Heart right ventricle (tissue), 16 donors: ENCODE data around the gene BIRC6. TPM values are rescaled to one million over a fixed set of nuclear protein-coding genes. Genes with fewer than 3 reads are reported as not detected.
"Not testable (repeated sequence)": the region's sequence is repeated elsewhere in the genome, so short reads cannot be mapped to it uniquely, and the experiment has no call there.

ENCODE experiments used
- ATAC-seq, 8 donors: fragments of 200-7000 bp; cut with Tn5 transposase; one replicate each; pipeline ENCODE4 v1.9.1; 2020; ENCODE audit warnings: mild to moderate bottlenecking in 8 of 8, moderate library complexity in 8 of 8, moderate number of reproducible peaks in 1 of 8
- DNase-seq, 2 donors: peaks; one replicate each; pipeline ENCODE4 v3.0.0-alpha.2; 2020
- H3K27ac ChIP-seq, 10 donors: fragments of 200-600 bp; sonication (generic) in 2 of 10; one replicate each; pipeline versions ENCODE4 v1.5.0 to v1.8.0; 2020 to 2022; ENCODE audit warnings: mild to moderate bottlenecking in 3 of 10
- H3K27me3 ChIP-seq, 7 donors: fragments of 200-600 bp; one replicate each; pipeline ENCODE4 v1.8.0; 2021 to 2022; ENCODE audit warnings: mild to moderate bottlenecking in 2 of 7
- H3K36me3 ChIP-seq, 9 donors: fragments of 200-600 bp; sonication (generic) in 1 of 9; one replicate each; pipeline versions ENCODE4 v1.5.0 to v1.8.0; 2020 to 2022; ENCODE audit warnings: mild to moderate bottlenecking in 2 of 9
- H3K4me1 ChIP-seq, 9 donors: fragments of 200-600 bp; sonication (generic) in 1 of 9; one replicate each; pipeline versions ENCODE4 v1.5.0 to v1.8.0; 2020 to 2022; ENCODE audit warnings: mild to moderate bottlenecking in 4 of 9
- H3K4me3 ChIP-seq, 10 donors: fragments of 200-600 bp; sonication (generic) in 2 of 10; one replicate each; pipeline versions ENCODE4 v1.5.0 to v1.8.0; 2020 to 2022; ENCODE audit warnings: mild to moderate bottlenecking in 7 of 10, moderate library complexity in 2 of 10
- H3K9me3 ChIP-seq, 11 donors: fragments of 200-600 bp in 10 of 11; sonication (generic) in 2 of 11; one replicate each; pipeline versions ENCODE4 v1.5.0 to v1.8.0; 2013 to 2022; ENCODE audit warnings: mild to moderate bottlenecking in 2 of 11, control low read depth in 1 of 11, moderate library complexity in 1 of 11
- WGBS, 2 donors: extraction: QIAGEN DNeasy Blood & Tissue Kit; methylation state at CpG; one replicate each; pipeline ENCODE4 v1.1.7; 2013; ENCODE audit warnings: inconsistent platforms in 1 of 2; 5-methylcytosine and 5-hydroxymethylcytosine counted together
- intact Hi-C, 10 donors: fragments of 100-400 bp; cut with DNase I; formaldehyde crosslinking; loops; one replicate each; pipeline versions ENCODE4 v1.11.1 to v1.14.2; 2022
- polyA plus RNA-seq, 2 donors: library from polyadenylated mRNA; stranded (reverse); fragments of 200-250 nt; gene quantifications; one replicate each; pipeline ENCODE4 v1.2.3, GENCODE V29; 2013
- total RNA-seq, 10 donors: library from RNA; stranded (reverse); fragmentation: NEBNext Ultra II Directional in 3 of 10; extraction: Animal tissue kit (Norgen Biotek cat#: 25700) in 3 of 10; gene quantifications; one replicate each; pipeline versions ENCODE4 v1.2.1 to v1.2.4, GENCODE V29; 2021 to 2023
- TF ChIP-seq, protein P1 (sequence below), 9 donors: fragments of 200-600 bp; sonication (generic) in 2 of 9; IDR thresholded peaks; one replicate each; pipeline versions ENCODE4 v1.5.0 to v1.8.0; 2021 to 2022; ENCODE audit warnings: antibody characterized with exemption in 9 of 9, mild to moderate bottlenecking in 5 of 9, moderate library complexity in 1 of 9
- donor health status: Arrhythmogenic right ventricular cardiomyopathy.
- donor health status: ischemic (EF 13 %, LVEDD 7.1; RV severe dilation, severe dysfunction).
- donor health status: healthy with polysubstance abuse.
- donor health status: DM: no; HTN: yes; CAD: no.
- donor health status: DM: no; HTN: no; CAD: no.
- donor health status: ischemic (EF 25% LVEDD 6.9; RV normal size, moderate dysfunction).
- donor health status: ischemic (EF 25% LVEDD 5.7; RV mildly dilated, moderate dysfunction).
- donor health status: healthy.
- donor health status: DM: yes; HTN: yes; CAD: no.
- donor health status: Ischemic cardiomyopathy.
- donor health status: ischemic (EF 35%, LVEDD 5.7; RV mildly dilated, moderate dysfunction).
- donor health status: nonischemic (EF 11% LVEDD 7.7; RV severe dilation, severe dysfunction).
- donor health status: DM: yes; HTN: yes; CAD: no.
- donor health status: PGD.
- donor health status: ischemic (EF 29% LVEDD 5.4; RV normal size, mild dysfunction).
- donor health status: nonischemic (EF 23%, LVEDD 6.1; RV moderate dilation, normal function).

The BIRC6 gene
- total and polyA plus RNA-seq, 12 donors, result 12.8 to 64.0 (median 47.6) TPM

DNA sequence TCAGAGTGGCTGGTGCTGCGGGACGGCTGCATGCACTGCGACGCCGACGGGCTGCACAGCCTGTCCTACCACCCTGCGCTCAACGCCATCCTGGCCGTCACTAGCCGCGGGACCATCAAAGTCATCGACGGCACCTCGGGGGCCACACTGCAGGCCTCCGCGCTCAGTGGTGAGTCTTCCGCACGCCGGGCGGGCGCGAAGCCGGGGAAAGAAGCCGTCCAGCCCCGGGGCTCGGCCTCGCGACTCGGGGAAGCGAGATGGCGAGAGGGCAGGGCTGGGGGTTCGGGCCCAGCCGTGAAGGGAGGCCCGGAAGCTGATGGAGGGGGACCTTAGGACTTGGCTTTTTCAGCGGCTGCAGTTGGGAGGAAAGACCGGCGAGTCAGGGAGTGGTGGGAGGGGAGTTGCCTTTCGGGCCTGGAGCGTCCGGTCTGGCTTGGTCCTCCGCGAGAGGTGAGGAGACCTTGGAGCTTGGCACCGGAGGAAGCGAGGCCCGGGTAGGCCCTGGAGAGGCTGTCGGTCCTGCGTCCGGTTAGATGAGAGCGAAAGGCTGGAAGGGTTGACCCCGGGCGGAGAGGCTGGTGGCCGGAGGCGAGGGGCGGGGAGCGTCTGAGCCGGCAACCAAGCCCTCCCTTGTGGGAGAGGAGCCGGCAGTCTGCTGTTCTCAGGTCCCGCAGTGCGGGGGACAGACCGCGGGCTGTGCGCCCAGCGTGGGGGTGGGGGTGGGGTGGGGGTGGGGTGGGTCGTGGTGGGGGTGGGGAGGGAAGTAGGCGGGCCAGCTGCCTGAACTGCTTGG lies 691 bp downstream of the BIRC6 start:
- ATAC-seq (peak; percentile 2 to 39 (median 10)), DNase-seq (peak; percentile 34 to 40)
- Histone ChIP-seq H3K36me3 (peaks cover 0 to 10% (median 0%) of the 10 kb centered on the region in 9 donors), H3K9me3 (no peaks in the 10 kb centered on the region), H3K27me3 (no peaks in the 10 kb centered on the region), H3K4me3 (peak overlapping the region; percentile 76 to 99 (median 92)), H3K4me1 (peaks cover 3 to 41% (median 31%) of the 10 kb centered on the region in 9 donors), H3K27ac (peak overlapping the region; percentile 85 to 98 (median 96))
- TF ChIP-seq, protein P1, sequence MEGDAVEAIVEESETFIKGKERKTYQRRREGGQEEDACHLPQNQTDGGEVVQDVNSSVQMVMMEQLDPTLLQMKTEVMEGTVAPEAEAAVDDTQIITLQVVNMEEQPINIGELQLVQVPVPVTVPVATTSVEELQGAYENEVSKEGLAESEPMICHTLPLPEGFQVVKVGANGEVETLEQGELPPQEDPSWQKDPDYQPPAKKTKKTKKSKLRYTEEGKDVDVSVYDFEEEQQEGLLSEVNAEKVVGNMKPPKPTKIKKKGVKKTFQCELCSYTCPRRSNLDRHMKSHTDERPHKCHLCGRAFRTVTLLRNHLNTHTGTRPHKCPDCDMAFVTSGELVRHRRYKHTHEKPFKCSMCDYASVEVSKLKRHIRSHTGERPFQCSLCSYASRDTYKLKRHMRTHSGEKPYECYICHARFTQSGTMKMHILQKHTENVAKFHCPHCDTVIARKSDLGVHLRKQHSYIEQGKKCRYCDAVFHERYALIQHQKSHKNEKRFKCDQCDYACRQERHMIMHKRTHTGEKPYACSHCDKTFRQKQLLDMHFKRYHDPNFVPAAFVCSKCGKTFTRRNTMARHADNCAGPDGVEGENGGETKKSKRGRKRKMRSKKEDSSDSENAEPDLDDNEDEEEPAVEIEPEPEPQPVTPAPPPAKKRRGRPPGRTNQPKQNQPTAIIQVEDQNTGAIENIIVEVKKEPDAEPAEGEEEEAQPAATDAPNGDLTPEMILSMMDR (IDR thresholded peaks at IDR 0.05), result no peak
- intact Hi-C loops, result loop anchor here in 2 of 10 donors (10.0 kb wide), 2 partner anchors 73 to 193 kb away; partner anchors contain the start of gene SLC30A6 (in 1 of the 2)
- WGBS, 2 donors, result 0 to 1% methylated on average over 64 to 65 of the region's 65 CpGs

DNA sequence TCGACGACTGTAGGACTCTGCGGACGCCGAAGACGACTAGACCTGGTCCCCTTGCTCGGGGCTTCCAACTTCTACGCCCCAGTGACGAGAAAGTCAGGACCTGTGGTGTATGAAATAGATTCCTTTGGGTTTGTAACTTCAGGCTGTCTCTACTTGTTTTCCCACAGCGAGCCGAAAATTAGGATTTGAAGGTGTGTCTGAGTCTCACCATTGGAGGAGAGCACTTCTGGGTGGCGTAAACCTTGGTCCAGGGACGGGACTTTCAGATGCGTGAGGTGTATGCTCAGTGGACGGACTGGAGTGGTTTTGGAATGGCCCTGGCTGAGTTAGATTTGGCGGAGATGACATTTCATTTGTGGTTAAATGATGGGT lies 1.3 kb downstream of the BIRC6 start:
- no peaks in the 10 kb centered on the region for H3K27me3 ChIP-seq
- H3K36me3 ChIP-seq, result peaks cover 0 to 10% (median 0%) of the 10 kb centered on the region in 9 donors
- 5 to 10% methylated on average over 16 of the region's 16 CpGs for WGBS, 2 donors
- DNase-seq (peak in 1 of 2 donors; percentile 10), ATAC-seq (no peak)
- H3K9me3 ChIP-seq, result no peaks in the 10 kb centered on the region
- peak overlapping the region; percentile 76 to 99 (median 92) for H3K4me3 ChIP-seq
- peaks cover 3 to 43% (median 31%) of the 10 kb centered on the region in 9 donors for H3K4me1 ChIP-seq
- TF ChIP-seq, protein P1 (IDR thresholded peaks at IDR 0.05), result no peak
- intact Hi-C loops, result loop anchor here in 2 of 10 donors (10.0 kb wide), 2 partner anchors 73 to 193 kb away; partner anchors contain the start of gene SLC30A6 (in 1 of the 2)
- peak overlapping the region in 9 of 10 donors; percentile 31 to 98 (median 96) for H3K27ac ChIP-seq

DNA sequence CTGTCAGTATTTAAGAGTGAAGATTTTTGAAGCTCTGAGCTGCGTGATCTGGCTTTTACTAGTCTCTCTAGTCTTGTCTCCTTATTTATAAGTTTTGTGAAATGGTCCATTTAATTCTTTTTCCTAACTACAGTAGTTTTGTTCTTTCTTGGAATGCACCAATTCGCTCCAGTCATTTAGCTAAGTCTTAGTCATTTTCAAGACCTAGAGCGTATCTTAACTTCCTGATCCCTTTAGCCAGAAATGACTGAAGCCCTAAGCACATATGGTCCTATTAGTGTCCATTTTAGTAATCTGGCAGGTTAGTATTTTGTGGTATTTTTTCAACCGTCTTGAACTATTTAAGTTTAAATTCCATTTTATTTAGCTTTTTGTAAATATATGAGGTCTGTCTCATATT lies 3.6 kb downstream of the BIRC6 start:
- WGBS, 2 donors, result 73 to 76% methylated on average over 4 of the region's 4 CpGs
- no peaks in the 10 kb centered on the region for H3K9me3 ChIP-seq
- peaks cover 3 to 58% (median 40%) of the 10 kb centered on the region in 9 donors for H3K4me1 ChIP-seq
- no peaks in the 10 kb centered on the region for H3K27me3 ChIP-seq
- H3K27ac ChIP-seq, result peak overlapping the region in 1 of 10 donors; percentile 8
- H3K36me3 ChIP-seq, result peaks cover 0 to 10% (median 0%) of the 10 kb centered on the region in 9 donors
- TF ChIP-seq, protein P1 (IDR thresholded peaks at IDR 0.05), result no peak
- DNase-seq (no peak), ATAC-seq (no peak)
- intact Hi-C loops, result no loop called here
- no peak overlapping the region for H3K4me3 ChIP-seq

DNA sequence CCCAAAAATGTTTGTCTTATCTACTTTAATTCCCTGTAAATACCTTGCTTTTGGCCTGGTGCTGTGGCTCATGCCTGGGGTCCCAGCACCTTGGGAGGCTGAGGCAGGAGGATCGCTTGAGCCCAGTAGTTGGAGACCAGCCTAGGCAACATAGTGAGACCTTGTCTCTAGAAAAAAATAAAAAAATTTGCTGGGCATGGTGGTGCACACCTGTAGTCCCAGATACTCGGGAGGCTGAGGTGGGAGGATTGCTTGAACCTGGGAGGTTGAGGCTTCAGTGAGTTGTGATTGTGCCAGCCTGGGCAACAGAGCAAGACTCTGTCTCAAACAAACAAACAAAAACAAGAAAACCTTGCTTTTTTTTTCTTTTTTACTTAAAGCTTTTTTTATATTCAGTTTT lies 6.2 kb downstream of the BIRC6 start:
- H3K9me3 ChIP-seq, H3K27ac ChIP-seq, H3K4me3 ChIP-seq, ATAC-seq, H3K27me3 ChIP-seq, intact Hi-C loops, DNase-seq: not testable (repeated sequence)
- Histone ChIP-seq H3K36me3 (peaks cover 0 to 10% (median 0%) of the 10 kb centered on the region in 9 donors), H3K4me1 (peaks cover 3 to 67% (median 38%) of the 10 kb centered on the region in 9 donors)
- WGBS, 2 donors, result 92 to 95% methylated on average over 2 of the region's 2 CpGs
